Measurements from ENCODE around the gene FRS3.

The FRS3 gene

GRCh38 chr6:41741625-41742490 lies 37.8 kb downstream of the FRS3 start:
- peak; percentile 34 for DNase-seq (ENCODE audit: low spot score)

DNA sequence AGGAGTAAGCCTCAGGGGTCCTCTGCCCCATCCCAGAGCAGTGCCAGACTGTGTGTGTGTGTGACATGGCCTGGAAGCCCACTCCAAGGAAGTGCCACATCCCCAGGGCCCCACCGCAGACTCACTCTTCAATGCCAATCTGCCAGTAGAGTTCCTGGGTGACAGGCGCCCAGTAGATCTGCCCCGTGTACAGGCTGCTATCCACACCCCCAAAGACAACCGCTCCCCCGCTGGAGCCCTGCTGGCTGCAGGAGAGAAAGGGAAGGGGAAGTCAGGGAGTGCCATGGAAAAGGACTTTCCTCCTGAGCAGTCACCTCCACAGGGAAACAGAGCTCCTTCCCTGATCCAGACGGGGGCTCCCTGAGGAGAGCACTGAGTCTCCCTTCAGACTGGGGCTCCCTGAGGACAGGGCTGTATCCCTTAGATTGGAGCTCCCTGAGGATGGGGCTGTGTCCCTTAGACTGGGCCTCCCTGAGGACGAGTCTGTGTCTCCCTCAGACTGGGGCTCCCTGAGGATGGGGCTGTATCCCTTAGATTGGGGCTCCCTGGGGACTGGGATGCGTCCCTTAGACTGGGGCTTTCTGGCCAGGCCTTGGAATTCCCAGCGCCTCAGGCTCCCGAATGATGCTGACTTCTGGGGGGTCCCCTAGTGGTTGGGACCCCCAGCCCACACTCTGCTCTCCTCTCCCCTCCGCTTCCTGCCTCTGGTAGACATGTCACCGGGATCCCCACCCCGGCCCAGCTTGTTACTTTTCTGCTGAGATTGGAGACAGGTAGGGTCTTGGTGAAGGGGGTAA lies 39.1 kb downstream of the FRS3 start:
- DNase-seq (ENCODE audit: low spot score), result no peak

- no peak for DNase-seq (ENCODE audit: low spot score)
These were observed 40.7 kb downstream of the FRS3 start for GRCh38 chr6:41739041-41739440.

GRCh38 chr6:41737591-41738130 lies 42.0 kb downstream of the FRS3 start:
- DNase-seq (ENCODE audit: low spot score), result no peak

DNA sequence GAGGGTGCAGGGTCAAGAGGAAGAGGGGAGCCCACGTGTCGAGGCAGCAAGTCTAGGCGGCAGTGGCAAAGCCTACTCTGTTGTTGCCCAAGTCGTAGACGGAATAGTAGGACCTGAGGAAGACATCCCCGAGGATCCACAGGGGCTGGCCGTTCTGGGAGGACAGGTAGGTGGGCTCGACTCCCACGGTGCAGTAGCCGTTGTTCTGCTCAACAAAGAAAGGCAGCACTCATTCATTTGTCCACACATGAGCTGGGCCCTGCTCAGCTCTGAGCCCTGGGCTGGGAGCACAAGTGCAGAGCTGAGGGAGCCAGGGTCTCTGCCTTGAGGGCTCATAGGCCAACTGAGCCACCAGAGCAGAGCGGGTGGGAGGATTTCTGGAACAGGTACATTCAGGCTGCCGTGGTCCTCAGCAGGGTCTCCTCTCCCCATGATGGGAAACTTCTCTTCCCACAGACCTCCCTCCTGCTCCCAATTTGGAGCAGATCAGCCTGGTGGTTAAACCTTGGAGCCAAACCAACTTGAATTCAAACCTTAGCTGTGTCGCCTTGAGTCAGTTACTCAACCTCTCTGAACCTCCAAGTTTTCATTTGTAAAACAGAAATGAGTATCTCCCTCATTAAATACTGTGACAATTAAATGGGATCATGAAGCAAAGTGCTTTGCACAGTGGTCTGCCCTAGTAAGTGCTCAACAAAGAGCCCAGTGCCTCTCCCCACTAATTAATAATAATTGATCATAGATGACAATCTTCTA lies 42.7 kb downstream of the FRS3 start:
- DNase-seq (ENCODE audit: low spot score), result no peak

DNA sequence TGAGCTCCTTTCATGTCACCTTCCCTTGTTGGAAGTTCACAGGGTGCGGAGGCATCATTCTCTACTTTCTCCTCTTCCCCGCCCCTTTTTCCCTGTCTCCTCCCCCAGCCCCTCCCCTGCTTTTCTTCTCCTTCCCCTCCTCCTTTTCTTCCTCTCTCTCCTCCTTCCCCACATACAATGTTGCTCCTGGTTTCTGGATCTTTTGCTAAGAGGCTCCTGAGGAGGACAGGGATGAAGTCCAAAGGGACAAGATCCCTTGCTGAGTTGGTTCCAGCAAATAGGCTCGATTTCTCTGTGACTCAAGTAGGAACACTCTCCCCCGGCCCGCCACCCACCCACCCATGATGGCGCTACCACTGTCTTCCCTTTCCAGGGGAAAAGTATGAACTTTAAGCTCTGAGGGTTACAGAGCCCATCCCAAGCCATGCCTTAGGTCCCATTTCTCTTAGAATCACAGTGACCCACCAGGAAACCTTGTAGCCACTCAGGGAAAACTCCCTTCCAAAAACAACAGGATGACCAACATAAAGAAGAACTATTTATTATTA lies 43.4 kb downstream of the FRS3 start:
- no peak for DNase-seq (ENCODE audit: low spot score)

DNA sequence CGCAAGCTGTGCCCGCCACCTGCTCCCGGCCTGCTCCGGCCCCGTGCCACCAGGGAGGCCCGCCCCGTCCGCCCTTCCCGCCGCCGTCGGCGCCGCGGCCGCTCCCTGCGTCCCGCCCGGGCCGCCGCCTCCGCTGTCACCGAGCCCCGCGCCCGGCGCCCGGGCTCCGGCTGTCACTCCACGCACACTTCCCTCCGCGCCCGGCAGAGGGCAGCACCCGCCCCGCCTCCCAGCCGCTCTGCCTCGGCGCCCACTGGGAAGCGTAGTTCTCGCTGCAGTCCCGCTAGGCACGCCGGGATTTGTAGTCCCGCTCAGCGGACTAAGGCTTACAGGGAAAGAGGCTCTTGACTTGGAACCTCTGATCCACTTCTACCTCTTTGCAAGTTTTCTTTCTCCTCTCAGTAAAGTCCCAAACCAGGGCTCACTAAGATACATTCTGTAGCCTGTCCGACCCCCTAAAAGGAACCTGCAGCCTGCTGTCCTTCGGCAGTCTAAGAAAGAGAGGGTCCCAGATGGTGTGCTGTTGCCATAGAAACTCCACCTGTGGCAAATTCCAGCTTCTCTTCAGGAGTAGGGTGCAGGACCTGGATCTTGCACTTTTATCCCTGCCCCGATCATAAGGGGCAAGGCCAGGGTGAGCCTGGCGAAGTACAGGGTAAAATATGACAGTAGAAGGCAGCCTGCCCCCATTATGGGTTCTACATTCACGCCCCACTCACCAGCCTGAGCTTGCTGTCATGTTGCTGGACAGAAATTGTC lies 44.1 kb downstream of the FRS3 start, which contains the start of gene TFEB:
Gene TFEB (minus strand): TSS at position 182 of the 759 bp plus-strand sequence. CDS start 44,395 bp downstream, outside the sequence.
- peak; percentile 81 for DNase-seq (ENCODE audit: low spot score)

DNA sequence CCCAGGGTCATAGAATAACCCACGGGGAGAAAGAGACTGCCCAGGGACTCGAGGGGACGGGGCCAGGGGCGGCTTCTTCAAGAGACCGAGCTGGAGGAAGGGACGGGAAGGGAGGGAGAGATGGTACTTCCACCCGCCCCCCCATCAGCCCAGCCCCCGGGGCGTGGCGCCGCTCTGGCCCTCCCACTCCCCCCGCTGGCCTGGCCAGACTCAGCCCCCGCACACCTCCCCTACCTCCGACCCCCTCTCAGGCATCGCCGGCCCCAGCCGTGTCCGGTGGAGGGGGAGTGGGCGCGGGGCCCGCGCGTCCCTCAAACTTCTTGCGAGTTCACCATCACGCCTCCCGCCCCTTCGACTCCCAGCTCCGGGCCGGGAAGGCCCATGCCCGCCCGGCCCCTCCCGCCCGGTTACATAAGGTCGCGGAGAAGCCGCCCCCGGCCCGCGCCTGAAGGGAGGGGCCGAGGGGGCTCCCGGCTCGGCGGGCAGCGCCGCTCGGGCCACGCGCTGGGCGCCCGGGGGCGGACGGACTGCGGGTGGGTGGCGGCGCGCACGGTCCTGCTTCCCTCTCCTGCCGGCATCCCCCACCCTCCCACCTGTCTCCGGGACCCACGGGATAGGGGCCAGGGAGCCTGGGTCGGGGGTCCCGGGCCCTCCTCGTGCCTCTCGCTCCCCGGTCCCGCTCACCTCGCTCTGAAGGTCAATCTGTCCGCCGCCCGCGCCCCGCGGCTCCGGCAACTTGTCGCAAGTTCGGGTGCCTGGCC lies 44.9 kb downstream of the FRS3 start:
- DNase-seq (ENCODE audit: low spot score), result peak; percentile 78

DNA sequence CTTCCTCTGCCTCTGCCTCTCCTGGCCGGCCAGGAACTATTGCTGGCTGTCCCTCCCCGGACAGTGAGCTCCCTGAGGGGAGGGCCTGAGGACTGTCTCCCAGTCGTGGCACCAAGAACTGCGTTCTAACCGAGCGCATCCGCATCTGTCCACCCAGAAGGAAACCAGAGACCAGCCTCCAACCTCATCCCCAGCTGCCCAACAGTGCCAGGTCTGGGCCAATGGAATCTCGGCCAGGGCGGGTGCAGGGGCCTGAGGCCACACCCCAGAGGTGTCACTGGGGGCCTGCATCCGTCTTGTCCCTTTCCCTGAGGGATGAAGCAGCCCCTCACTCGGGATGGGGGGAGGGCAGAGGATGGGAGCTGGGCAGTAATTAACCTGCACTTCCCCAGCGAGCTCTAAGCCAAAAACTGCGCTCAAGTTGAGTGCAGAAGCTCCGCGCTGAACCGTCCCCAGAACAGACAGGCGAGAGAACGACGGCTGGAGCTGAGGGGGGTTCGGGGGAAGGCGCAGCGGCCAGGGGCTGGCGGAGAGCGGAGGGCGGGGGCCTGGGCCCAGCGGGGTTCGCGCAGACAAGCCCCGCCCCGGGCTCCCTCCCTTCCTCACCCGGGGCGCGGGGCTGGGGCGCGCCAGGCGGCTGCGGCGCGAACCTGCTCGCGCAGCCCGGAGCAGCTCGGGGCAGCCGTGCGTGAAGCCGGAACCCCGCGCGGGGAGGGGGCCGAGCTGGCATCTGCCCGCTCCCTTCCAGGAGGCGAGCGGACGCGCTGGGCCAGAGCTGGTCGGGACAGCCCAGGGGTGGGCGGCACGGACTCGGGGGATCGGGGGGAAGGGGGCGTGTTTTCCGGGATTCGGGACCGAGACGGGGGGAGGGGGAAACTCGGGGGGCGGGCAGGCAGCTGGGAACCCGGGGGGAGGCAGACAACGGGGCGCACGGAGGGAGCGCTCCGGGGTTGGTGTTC lies 45.7 kb downstream of the FRS3 start:
- DNase-seq (ENCODE audit: low spot score), result peak; percentile 66

GRCh38 chr6:41733360-41733706 lies 46.4 kb downstream of the FRS3 start:
- no peak for DNase-seq (ENCODE audit: low spot score)

- DNase-seq (ENCODE audit: low spot score), result no peak
These were observed 46.9 kb downstream of the FRS3 start for GRCh38 chr6:41732591-41733359.

DNA sequence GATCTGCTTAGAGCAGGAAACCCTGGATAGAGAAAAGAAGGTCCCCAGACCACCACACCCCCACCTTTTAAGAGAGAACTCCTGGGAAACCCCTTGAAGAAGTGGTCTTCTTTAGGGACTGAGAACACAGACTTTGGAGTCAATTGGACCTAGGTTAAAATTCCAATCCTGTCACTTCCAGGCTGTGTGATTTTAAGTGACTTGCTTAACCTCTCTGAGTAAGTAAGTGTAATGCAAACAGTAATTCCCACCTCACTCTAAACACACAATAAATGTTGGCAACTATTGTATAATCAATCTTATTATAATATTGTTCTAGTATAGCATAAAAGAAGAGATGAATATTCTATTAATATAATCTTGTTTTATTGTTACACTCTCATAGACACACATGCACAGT lies 47.6 kb downstream of the FRS3 start:
- DNase-seq (ENCODE audit: low spot score), result no peak

GRCh38 chr6:41731561-41732086 lies 48.1 kb downstream of the FRS3 start:
- no peak for DNase-seq (ENCODE audit: low spot score)

- no peak for DNase-seq (ENCODE audit: low spot score)
These were observed 48.9 kb downstream of the FRS3 start for GRCh38 chr6:41730531-41731436.

- DNase-seq (ENCODE audit: low spot score), result no peak
These were observed 50.1 kb downstream of the FRS3 start for GRCh38 chr6:41729624-41730023.

- DNase-seq (ENCODE audit: low spot score), result no peak
These were observed 50.7 kb downstream of the FRS3 start for GRCh38 chr6:41728954-41729353.

All from HuH-7 (cell line).